Measurements from ENCODE around the gene FYB1.

DNA sequence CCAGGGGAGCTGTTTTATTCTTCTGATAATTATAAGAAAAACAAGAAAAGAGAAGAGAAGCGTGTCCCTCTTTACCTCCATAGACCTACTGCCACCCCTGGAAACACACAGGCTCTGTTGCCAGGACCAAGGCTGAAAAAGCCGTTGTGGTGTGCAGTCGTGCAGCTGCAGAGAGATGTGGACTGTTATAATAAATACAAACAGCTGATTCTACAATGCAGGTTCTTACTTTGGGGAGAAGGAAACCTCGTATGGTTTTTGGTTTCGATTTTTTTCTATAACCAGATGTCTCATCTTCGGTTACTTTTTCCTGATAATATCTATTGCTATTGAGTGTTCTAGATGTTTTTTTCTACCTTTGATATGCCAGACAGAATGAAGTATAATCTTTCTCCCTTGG is 28.1 kb downstream of the FYB1 start:
- TF ChIP-seq TCF12 (IDR thresholded peaks at IDR 0.05; ENCODE audit: low read depth) = no peak
- TF ChIP-seq FOXM1 (IDR thresholded peaks at IDR 0.05; ENCODE audit: borderline replicate concordance, low read depth) = no peak
- TF ChIP-seq TAF1 (IDR thresholded peaks at IDR 0.05; ENCODE audit: low read depth) = no peak
- TF ChIP-seq RAD21 (IDR thresholded peaks at IDR 0.05; ENCODE audit: low read depth) = no peak
- no peak for TF ChIP-seq CEBPB (IDR thresholded peaks at IDR 0.05)
- no peak for TF ChIP-seq EP300 (IDR thresholded peaks at IDR 0.05; ENCODE audit: borderline replicate concordance)
- no peak for TF ChIP-seq REST (IDR thresholded peaks at IDR 0.05; ENCODE audit: low read depth)
- TF ChIP-seq, protein P1, sequence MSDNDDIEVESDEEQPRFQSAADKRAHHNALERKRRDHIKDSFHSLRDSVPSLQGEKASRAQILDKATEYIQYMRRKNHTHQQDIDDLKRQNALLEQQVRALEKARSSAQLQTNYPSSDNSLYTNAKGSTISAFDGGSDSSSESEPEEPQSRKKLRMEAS (IDR thresholded peaks at IDR 0.05) = no peak

Data from Ishikawa (cell line).